ENCODE results near the gene CDR2L.

GRCh38 chr17:74987909-74988711, 678 bp downstream of the CDR2L start:
- TF ChIP-seq CTCF (IDR thresholded peaks at IDR 0.05) (peak; percentile 54), NRF1 (IDR thresholded peaks at IDR 0.05; ENCODE audit: low read depth, low read length) (peak; percentile 41), TCF12 (IDR thresholded peaks at IDR 0.05) (0 out of 2 replicates have a peak, but pooled peaks have one; percentile 4), USF1 (IDR thresholded peaks at IDR 0.05; ENCODE audit: borderline replicate concordance, low read depth) (no peak), FOXM1 (IDR thresholded peaks at IDR 0.05; ENCODE audit: low read depth) (no peak), REST (IDR thresholded peaks at IDR 0.05; ENCODE audit: low read depth, low read length) (no peak), RFX5 (IDR thresholded peaks at IDR 0.05; ENCODE audit: low read length) (no peak), TEAD4 (IDR thresholded peaks at IDR 0.05; ENCODE audit: borderline replicate concordance, insufficient read depth) (no peak), MXI1 (IDR thresholded peaks at IDR 0.05; ENCODE audit: low read depth, low read length) (peak; percentile 5; the same call in 1 of the 2 replicates)
